GM12878 (cell line): ENCODE data around the gene IFI30. TPM values are rescaled to one million over a fixed set of nuclear protein-coding genes. Genes with fewer than 3 reads are reported as not detected.

Experiments
- EGR1 ChIP-seq, 2 experiments: IDR thresholded peaks; 1 replicate in 1 of 2; 2 replicates in 1 of 2; pipeline ENCODE4 v1.6.1; 2011 to 2012; ENCODE audit warnings: low read depth in 2 of 2, low read length in 2 of 2, borderline replicate concordance in 1 of 2, mild to moderate bottlenecking in 1 of 2, moderate library complexity in 1 of 2
- EP300 ChIP-seq, 2 experiments: fragments of 150-350 bp in 1 of 2; IDR thresholded peaks; 2 replicates each; pipeline ENCODE4 v1.6.1; 2011 to 2012; ENCODE audit warnings: low read depth in 2 of 2, low read length in 2 of 2, borderline replicate concordance in 1 of 2, improper control_type of control experiment in 1 of 2, inconsistent platforms in 1 of 2; ENCODE audit not compliant: control insufficient read depth in 1 of 2
- GABPA ChIP-seq: IDR thresholded peaks from 2 replicates; pipeline ENCODE4 v1.6.1; 2014; ENCODE audit warnings: antibody characterized with exemption, low read depth, mild to moderate bottlenecking, inconsistent platforms
- KDM1A ChIP-seq: fragments of 200-600 bp; sonication (generic); IDR thresholded peaks from 2 replicates; pipeline ENCODE4 v1.6.1; 2016; ENCODE audit warnings: borderline replicate concordance
- MTA3 ChIP-seq: IDR thresholded peaks from 2 replicates; pipeline ENCODE4 v1.6.1; 2012; ENCODE audit warnings: low read length, inconsistent platforms, borderline replicate concordance
- RCOR1 ChIP-seq: conservative IDR thresholded peaks from 2 replicates; pipeline ENCODE4 v1.6.1; 2012; ENCODE audit warnings: low read depth, low read length, improper control_type of control experiment
- SMAD1 ChIP-seq: fragments of 450-650 bp; IDR thresholded peaks from 2 replicates; pipeline ENCODE4 v1.6.1; 2018; ENCODE audit warnings: mild to moderate bottlenecking, low read depth; ENCODE audit not compliant: partially characterized antibody
- TCF3 ChIP-seq: IDR thresholded peaks from 2 replicates; pipeline ENCODE4 v1.6.1; 2012; ENCODE audit warnings: low read depth, mild to moderate bottlenecking, low read length, borderline replicate concordance; ENCODE audit not compliant: insufficient read depth
- ZNF217 ChIP-seq: fragments of 450-650 bp; IDR thresholded peaks from 2 replicates; pipeline ENCODE4 v1.6.1; 2017; ENCODE audit warnings: antibody characterized with exemption, mild to moderate bottlenecking
- polyA plus RNA-seq, 11 experiments: library from polyadenylated mRNA; depleted of rRNA in 4 of 11; unstranded in 6 of 11; stranded (reverse) in 5 of 11; fragments of >200 nt; fragmentation: Nextera tagmentation in 4 of 11; fragmentation: Illumina TruSeq in 1 of 11; extraction: Ambion mirVana in 4 of 11; extraction: Trizol in 1 of 11; gene quantifications; 1 replicate in 1 of 11; 2 replicates in 10 of 11; pipeline versions ENCODE4 v1.2.1 to v1.2.3, GENCODE V29; 2011 to 2016; ENCODE audit warnings: inconsistent platforms in 2 of 11, missing spikeins in 2 of 11, low read depth in 1 of 11
- total RNA-seq, 4 experiments: library from RNA; depleted of rRNA in 3 of 4; stranded (reverse); fragments of >200 nt in 3 of 4; fragmentation: Illumina TruSeq in 1 of 4; extraction: Trizol in 1 of 4; gene quantifications; 2 replicates each; pipeline versions ENCODE4 v1.2.1 to v1.2.3, GENCODE V29; 2013 to 2021
- TF ChIP-seq, protein P1 (sequence below): IDR thresholded peaks from 2 replicates; pipeline ENCODE4 v1.6.1; 2012; ENCODE audit warnings: improper control_type of control experiment, low read depth, low read length; ENCODE audit not compliant: insufficient replicate concordance
- TF ChIP-seq, protein P2 (sequence below): fragments of 450-650 bp; IDR thresholded peaks from 2 replicates; pipeline ENCODE4 v1.6.1; 2017; ENCODE audit warnings: mild to moderate bottlenecking, moderate library complexity
- TF ChIP-seq, protein P3 (sequence below): fragments of 450-650 bp; IDR thresholded peaks from 2 replicates; pipeline ENCODE4 v1.6.1; 2017; ENCODE audit warnings: borderline replicate concordance
- TF ChIP-seq, protein P4 (sequence below): fragments of 450-650 bp; IDR thresholded peaks from 2 replicates; pipeline ENCODE4 v1.6.1; 2016; ENCODE audit warnings: mild to moderate bottlenecking
- TF ChIP-seq, protein P5 (sequence below): IDR thresholded peaks from 2 replicates; pipeline ENCODE4 v1.6.1; 2011; ENCODE audit warnings: borderline replicate concordance, low read depth, mild to moderate bottlenecking, moderate library complexity, mixed read lengths, low read length; ENCODE audit not compliant: insufficient read depth; ENCODE audit errors: extremely low read length

IFI30 gene
- total and polyA plus RNA-seq, 10 of the 15 experiments (the other 5 are each of a cell fraction or from before 2014, with no cell fraction given), result 221 to 1,112 (median 451) TPM

DNA sequence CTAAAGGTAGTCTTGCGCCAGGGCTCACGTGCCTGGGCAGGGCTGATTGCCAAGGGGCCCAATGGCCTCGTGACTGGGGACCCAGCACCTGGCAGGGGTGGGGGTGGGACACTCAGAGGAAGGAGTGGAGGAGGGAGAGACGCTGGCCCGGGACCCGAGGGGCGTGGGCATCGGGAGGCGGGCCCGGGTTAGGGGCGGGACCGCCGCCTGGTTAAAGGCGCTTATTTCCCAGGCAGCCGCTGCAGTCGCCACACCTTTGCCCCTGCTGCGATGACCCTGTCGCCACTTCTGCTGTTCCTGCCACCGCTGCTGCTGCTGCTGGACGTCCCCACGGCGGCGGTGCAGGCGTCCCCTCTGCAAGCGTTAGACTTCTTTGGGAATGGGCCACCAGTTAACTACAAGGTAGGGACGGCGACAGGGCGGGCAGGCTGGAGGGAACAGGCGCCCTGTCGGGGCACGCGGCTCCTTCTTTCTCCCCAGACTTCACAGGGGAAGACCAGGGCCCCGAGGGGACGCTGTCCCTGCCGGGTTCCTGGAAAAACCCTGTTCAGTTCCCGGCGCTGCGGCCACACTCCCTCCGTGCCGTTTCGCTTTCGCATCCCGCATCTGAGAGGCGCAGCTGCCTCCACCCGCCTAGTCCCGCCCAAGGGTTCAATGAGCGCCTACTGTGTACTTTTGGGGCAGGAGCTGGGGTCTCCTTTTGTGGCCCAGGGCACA is at the start of gene IFI30 (continued):
- TF ChIP-seq TCF3, result peak; percentile 91
- no peak for TF ChIP-seq GABPA
- TF ChIP-seq, protein P1, sequence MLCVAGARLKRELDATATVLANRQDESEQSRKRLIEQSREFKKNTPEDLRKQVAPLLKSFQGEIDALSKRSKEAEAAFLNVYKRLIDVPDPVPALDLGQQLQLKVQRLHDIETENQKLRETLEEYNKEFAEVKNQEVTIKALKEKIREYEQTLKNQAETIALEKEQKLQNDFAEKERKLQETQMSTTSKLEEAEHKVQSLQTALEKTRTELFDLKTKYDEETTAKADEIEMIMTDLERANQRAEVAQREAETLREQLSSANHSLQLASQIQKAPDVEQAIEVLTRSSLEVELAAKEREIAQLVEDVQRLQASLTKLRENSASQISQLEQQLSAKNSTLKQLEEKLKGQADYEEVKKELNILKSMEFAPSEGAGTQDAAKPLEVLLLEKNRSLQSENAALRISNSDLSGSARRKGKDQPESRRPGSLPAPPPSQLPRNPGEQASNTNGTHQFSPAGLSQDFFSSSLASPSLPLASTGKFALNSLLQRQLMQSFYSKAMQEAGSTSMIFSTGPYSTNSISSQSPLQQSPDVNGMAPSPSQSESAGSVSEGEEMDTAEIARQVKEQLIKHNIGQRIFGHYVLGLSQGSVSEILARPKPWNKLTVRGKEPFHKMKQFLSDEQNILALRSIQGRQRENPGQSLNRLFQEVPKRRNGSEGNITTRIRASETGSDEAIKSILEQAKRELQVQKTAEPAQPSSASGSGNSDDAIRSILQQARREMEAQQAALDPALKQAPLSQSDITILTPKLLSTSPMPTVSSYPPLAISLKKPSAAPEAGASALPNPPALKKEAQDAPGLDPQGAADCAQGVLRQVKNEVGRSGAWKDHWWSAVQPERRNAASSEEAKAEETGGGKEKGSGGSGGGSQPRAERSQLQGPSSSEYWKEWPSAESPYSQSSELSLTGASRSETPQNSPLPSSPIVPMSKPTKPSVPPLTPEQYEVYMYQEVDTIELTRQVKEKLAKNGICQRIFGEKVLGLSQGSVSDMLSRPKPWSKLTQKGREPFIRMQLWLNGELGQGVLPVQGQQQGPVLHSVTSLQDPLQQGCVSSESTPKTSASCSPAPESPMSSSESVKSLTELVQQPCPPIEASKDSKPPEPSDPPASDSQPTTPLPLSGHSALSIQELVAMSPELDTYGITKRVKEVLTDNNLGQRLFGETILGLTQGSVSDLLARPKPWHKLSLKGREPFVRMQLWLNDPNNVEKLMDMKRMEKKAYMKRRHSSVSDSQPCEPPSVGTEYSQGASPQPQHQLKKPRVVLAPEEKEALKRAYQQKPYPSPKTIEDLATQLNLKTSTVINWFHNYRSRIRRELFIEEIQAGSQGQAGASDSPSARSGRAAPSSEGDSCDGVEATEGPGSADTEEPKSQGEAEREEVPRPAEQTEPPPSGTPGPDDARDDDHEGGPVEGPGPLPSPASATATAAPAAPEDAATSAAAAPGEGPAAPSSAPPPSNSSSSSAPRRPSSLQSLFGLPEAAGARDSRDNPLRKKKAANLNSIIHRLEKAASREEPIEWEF, result no peak
- TF ChIP-seq RCOR1, result 0 out of 2 replicates have a peak, but pooled peaks have one; percentile 22
- TF ChIP-seq EGR1 (IDR thresholded peaks at IDR 0.05; ENCODE audit: borderline replicate concordance in 1 of 2, low read depth in 2 of 2, low read length in 2 of 2), result no peak
- TF ChIP-seq, protein P2, sequence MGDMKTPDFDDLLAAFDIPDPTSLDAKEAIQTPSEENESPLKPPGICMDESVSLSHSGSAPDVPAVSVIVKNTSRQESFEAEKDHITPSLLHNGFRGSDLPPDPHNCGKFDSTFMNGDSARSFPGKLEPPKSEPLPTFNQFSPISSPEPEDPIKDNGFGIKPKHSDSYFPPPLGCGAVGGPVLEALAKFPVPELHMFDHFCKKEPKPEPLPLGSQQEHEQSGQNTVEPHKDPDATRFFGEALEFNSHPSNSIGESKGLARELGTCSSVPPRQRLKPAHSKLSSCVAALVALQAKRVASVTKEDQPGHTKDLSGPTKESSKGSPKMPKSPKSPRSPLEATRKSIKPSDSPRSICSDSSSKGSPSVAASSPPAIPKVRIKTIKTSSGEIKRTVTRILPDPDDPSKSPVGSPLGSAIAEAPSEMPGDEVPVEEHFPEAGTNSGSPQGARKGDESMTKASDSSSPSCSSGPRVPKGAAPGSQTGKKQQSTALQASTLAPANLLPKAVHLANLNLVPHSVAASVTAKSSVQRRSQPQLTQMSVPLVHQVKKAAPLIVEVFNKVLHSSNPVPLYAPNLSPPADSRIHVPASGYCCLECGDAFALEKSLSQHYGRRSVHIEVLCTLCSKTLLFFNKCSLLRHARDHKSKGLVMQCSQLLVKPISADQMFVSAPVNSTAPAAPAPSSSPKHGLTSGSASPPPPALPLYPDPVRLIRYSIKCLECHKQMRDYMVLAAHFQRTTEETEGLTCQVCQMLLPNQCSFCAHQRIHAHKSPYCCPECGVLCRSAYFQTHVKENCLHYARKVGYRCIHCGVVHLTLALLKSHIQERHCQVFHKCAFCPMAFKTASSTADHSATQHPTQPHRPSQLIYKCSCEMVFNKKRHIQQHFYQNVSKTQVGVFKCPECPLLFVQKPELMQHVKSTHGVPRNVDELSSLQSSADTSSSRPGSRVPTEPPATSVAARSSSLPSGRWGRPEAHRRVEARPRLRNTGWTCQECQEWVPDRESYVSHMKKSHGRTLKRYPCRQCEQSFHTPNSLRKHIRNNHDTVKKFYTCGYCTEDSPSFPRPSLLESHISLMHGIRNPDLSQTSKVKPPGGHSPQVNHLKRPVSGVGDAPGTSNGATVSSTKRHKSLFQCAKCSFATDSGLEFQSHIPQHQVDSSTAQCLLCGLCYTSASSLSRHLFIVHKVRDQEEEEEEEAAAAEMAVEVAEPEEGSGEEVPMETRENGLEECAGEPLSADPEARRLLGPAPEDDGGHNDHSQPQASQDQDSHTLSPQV, result no peak
- TF ChIP-seq, protein P3, sequence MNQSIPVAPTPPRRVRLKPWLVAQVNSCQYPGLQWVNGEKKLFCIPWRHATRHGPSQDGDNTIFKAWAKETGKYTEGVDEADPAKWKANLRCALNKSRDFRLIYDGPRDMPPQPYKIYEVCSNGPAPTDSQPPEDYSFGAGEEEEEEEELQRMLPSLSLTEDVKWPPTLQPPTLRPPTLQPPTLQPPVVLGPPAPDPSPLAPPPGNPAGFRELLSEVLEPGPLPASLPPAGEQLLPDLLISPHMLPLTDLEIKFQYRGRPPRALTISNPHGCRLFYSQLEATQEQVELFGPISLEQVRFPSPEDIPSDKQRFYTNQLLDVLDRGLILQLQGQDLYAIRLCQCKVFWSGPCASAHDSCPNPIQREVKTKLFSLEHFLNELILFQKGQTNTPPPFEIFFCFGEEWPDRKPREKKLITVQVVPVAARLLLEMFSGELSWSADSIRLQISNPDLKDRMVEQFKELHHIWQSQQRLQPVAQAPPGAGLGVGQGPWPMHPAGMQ, result no peak
- TF ChIP-seq, protein P4, sequence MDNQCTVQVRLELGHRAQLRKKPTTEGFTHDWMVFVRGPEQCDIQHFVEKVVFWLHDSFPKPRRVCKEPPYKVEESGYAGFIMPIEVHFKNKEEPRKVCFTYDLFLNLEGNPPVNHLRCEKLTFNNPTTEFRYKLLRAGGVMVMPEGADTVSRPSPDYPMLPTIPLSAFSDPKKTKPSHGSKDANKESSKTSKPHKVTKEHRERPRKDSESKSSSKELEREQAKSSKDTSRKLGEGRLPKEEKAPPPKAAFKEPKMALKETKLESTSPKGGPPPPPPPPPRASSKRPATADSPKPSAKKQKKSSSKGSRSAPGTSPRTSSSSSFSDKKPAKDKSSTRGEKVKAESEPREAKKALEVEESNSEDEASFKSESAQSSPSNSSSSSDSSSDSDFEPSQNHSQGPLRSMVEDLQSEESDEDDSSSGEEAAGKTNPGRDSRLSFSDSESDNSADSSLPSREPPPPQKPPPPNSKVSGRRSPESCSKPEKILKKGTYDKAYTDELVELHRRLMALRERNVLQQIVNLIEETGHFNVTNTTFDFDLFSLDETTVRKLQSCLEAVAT, result no peak; the same call in 1 of the 2 replicates
- no peak for TF ChIP-seq KDM1A
- no peak for TF ChIP-seq SMAD1
- TF ChIP-seq ZNF217, result no peak
- TF ChIP-seq, protein P5, sequence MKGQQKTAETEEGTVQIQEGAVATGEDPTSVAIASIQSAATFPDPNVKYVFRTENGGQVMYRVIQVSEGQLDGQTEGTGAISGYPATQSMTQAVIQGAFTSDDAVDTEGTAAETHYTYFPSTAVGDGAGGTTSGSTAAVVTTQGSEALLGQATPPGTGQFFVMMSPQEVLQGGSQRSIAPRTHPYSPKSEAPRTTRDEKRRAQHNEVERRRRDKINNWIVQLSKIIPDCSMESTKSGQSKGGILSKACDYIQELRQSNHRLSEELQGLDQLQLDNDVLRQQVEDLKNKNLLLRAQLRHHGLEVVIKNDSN, result peak; percentile 86
- TF ChIP-seq MTA3, result no peak
- peak in 1 of 2 experiments; percentile 67; a peak in 1 of 4 replicates for TF ChIP-seq EP300 (IDR thresholded peaks at IDR 0.05; ENCODE audit: borderline replicate concordance in 1 of 2, control insufficient read depth in 1 of 2, low read depth in 2 of 2, low read length in 2 of 2)
